ENCODE measurements around the gene MEMO1. TPM values are rescaled to one million over a fixed set of nuclear protein-coding genes. Genes with fewer than 3 reads are reported as not detected.

Gene MEMO1
- total RNA-seq, 1 experiment from 2014 or later: 44.4 TPM

- TF ChIP-seq AR (CRISPR knock-in tag; IDR thresholded peaks at IDR 0.05) (peak; percentile 63; the same call in 1 of the 2 replicates), ZNF396 (CRISPR knock-in tag; IDR thresholded peaks at IDR 0.05; ENCODE audit: borderline replicate concordance) (no peak), NFYB (CRISPR knock-in tag; conservative IDR thresholded peaks at IDR 0.05; ENCODE audit: low read depth) (no peak), TP53 (CRISPR knock-in tag; IDR thresholded peaks at IDR 0.05) (peak; percentile 52; the same call in 1 of the 2 replicates), ZNF671 (CRISPR knock-in tag; IDR thresholded peaks at IDR 0.05) (peak; percentile 30; the same call in 1 of the 2 replicates), MLX (CRISPR knock-in tag; IDR thresholded peaks at IDR 0.05) (no peak; the same call in 1 of the 2 replicates), TEAD1 (CRISPR knock-in tag; IDR thresholded peaks at IDR 0.05) (no peak; the same call in 1 of the 2 replicates), ZNF219 (CRISPR knock-in tag; IDR thresholded peaks at IDR 0.05; ENCODE audit: borderline replicate concordance) (no peak), NFE2L1 (CRISPR knock-in tag; IDR thresholded peaks at IDR 0.05) (0 out of 2 replicates have a peak, but pooled peaks have one; percentile 60), FOXK1 (CRISPR knock-in tag; IDR thresholded peaks at IDR 0.05) (0 out of 2 replicates have a peak, but pooled peaks have one; percentile 53), PRRX2 (CRISPR knock-in tag; IDR thresholded peaks at IDR 0.05) (peak; percentile 81; the same call in 1 of the 2 replicates), KAT7 (CRISPR knock-in tag; IDR thresholded peaks at IDR 0.05; ENCODE audit: borderline replicate concordance) (0 out of 2 replicates have a peak, but pooled peaks have one; percentile 63), E2F5 (CRISPR knock-in tag; IDR thresholded peaks at IDR 0.05) (peak; percentile 62; the same call in 1 of the 2 replicates), MAX (CRISPR knock-in tag; IDR thresholded peaks at IDR 0.05) (peak; percentile 88), CREM (CRISPR knock-in tag; IDR thresholded peaks at IDR 0.05) (peak; percentile 78), CBFB (CRISPR knock-in tag; IDR thresholded peaks at IDR 0.05; ENCODE audit: low read depth) (no peak; the same call in 1 of the 2 replicates), E2F4 (CRISPR knock-in tag; IDR thresholded peaks at IDR 0.05; ENCODE audit: borderline replicate concordance, low read depth) (peak; percentile 52; the same call in 1 of the 2 replicates), ZNF532 (CRISPR knock-in tag; IDR thresholded peaks at IDR 0.05; ENCODE audit: borderline replicate concordance) (peak; percentile 59; the same call in 1 of the 2 replicates), FOXJ3 (CRISPR knock-in tag; IDR thresholded peaks at IDR 0.05; ENCODE audit: borderline replicate concordance) (no peak), MXD4 (CRISPR knock-in tag; IDR thresholded peaks at IDR 0.05; ENCODE audit: borderline replicate concordance) (no peak), STAT6 (CRISPR knock-in tag; conservative IDR thresholded peaks at IDR 0.05; ENCODE audit: low read depth) (no peak), FOXP1 (CRISPR knock-in tag; IDR thresholded peaks at IDR 0.05; ENCODE audit: borderline replicate concordance) (peak; percentile 97)
These were observed at the start of gene MEMO1 (continued) for GRCh38 chr2:32010670-32011484.

All from WTC11 (cell line).